Mucosa of descending colon (tissue), 3 donors: ENCODE data around the gene ARPC1A. TPM values are rescaled to one million over a fixed set of nuclear protein-coding genes. Genes with fewer than 3 reads are reported as not detected.
"Not testable (repeated sequence)": the region's sequence is repeated elsewhere in the genome, so short reads cannot be mapped to it uniquely, and the experiment has no call there.

Experiments
- ATAC-seq: fragments of 200-7000 bp; cut with Tn5 transposase; one replicate; pipeline ENCODE4 v1.9.1; 2020; ENCODE audit warnings: mild to moderate bottlenecking, moderate library complexity
- DNase-seq, 3 donors: peaks; one replicate each; pipeline ENCODE4 v3.0.0-alpha.2; 2020
- H3K36me3 ChIP-seq: fragments of 200-600 bp; one replicate; pipeline ENCODE4 v1.8.0; 2021; ENCODE audit warnings: low read depth, mild to moderate bottlenecking
- H3K4me1 ChIP-seq: fragments of 200-600 bp; one replicate; pipeline ENCODE4 v1.8.0; 2021; ENCODE audit warnings: low read depth, mild to moderate bottlenecking
- H3K4me3 ChIP-seq: fragments of 200-600 bp; one replicate; pipeline ENCODE4 v1.8.0; 2021; ENCODE audit warnings: mild to moderate bottlenecking
- H3K9me3 ChIP-seq: fragments of 200-600 bp; one replicate; pipeline ENCODE4 v1.8.0; 2021; ENCODE audit warnings: mild to moderate bottlenecking
- intact Hi-C, 2 donors: fragments of 100-400 bp; cut with DNase I in 1 of 2; cut with micrococcal nuclease in 1 of 2; formaldehyde crosslinking; loops; one replicate each; pipeline versions ENCODE4 v1.11.0 to v1.11.1; 2022; cut with DNase I, micrococcal nuclease
- total RNA-seq, 3 donors: library from RNA; stranded (reverse); fragmentation: NEBNext Ultra II Directional in 2 of 3; extraction: Animal tissue kit (Norgen Biotek cat#: 25700) in 2 of 3; gene quantifications; one replicate each; pipeline versions ENCODE4 v1.2.1 to v1.2.4, GENCODE V29; 2021 to 2023
- TF ChIP-seq, protein P1 (sequence below): fragments of 200-600 bp; IDR thresholded peaks from one replicate; pipeline ENCODE4 v1.8.0; 2022; ENCODE audit warnings: antibody characterized with exemption, mild to moderate bottlenecking
- donor health status: DM: no; HTN: no; CAD: no; lungs with moderate emphysema.
- donor health status: DM: no; HTN: no; CAD: no.
- donor health status: DM: no; HTN: yes; CAD: no.

Gene ARPC1A
- total RNA-seq, 3 donors from 2014 or later, result 142 to 158 (median 157) TPM

DNA sequence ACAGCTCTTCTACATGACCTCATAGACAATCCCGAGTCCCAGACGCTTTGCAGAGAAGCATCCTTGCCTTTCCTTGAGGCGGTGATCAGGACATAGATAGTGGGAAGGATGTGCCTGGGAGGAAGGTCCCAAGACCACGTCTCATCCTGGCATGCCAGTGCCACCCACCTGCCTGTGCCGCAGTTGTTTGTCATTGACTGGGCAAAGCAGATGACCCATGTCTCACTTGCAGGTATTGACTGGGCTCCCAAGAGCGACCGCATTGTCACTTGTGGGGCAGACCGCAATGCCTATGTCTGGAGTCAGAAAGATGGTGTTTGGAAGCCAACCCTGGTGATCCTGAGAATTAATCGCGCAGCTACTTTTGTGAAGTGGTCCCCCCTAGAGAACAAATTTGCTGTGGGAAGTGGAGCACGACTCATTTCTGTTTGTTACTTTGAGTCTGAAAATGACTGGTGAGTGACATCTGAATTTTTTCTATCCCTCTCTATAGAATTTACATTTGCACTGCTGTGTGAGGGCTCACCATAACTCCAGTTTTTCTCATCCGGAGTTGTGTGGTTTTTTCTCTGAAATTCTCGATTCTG, 18.5 kb downstream of the ARPC1A start:
- Histone ChIP-seq H3K36me3 (peaks cover 4% of the 10 kb centered on the region), H3K9me3 (no peaks in the 10 kb centered on the region), H3K4me3 (no peak overlapping the region), H3K4me1 (no peaks in the 10 kb centered on the region)
- TF ChIP-seq, protein P1, sequence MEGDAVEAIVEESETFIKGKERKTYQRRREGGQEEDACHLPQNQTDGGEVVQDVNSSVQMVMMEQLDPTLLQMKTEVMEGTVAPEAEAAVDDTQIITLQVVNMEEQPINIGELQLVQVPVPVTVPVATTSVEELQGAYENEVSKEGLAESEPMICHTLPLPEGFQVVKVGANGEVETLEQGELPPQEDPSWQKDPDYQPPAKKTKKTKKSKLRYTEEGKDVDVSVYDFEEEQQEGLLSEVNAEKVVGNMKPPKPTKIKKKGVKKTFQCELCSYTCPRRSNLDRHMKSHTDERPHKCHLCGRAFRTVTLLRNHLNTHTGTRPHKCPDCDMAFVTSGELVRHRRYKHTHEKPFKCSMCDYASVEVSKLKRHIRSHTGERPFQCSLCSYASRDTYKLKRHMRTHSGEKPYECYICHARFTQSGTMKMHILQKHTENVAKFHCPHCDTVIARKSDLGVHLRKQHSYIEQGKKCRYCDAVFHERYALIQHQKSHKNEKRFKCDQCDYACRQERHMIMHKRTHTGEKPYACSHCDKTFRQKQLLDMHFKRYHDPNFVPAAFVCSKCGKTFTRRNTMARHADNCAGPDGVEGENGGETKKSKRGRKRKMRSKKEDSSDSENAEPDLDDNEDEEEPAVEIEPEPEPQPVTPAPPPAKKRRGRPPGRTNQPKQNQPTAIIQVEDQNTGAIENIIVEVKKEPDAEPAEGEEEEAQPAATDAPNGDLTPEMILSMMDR, result no peak
- no peak for DNase-seq
- intact Hi-C loops, result no loop called here
- no peak for ATAC-seq

- H3K36me3 ChIP-seq, H3K9me3 ChIP-seq, intact Hi-C loops, H3K4me3 ChIP-seq, H3K4me1 ChIP-seq, DNase-seq, ATAC-seq: not testable (repeated sequence)
These were observed 24.9 kb downstream of the ARPC1A start for GRCh38 chr7:99350641-99351040.

DNA sequence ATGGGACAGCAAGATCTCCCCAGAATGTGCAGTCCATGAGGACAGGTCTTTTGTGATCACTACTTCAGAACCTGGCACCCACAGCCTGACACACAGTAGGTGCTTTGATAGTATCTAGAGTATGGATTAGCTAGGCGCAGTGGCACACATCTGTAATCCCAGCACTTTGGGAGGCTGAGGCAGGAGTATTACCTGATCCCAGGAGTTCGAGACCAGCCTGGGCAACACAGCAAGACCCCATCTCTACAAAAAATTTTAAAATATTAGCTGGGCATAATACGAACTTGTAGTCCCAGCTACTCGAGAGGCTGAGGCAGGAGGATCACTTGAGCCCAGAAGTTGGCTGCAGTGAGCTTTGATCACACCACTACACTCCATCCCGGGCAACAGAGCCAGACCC, 26.5 kb downstream of the ARPC1A start:
- intact Hi-C loops, result no loop called here
- DNase-seq, result no peak
- no peak for ATAC-seq

GRCh38 chr7:99355098-99355497, 29.4 kb downstream of the ARPC1A start:
- Histone ChIP-seq H3K4me3 (no peak overlapping the region), H3K36me3 (peaks cover 15% of the 10 kb centered on the region), H3K9me3 (no peaks in the 10 kb centered on the region), H3K4me1 (no peaks in the 10 kb centered on the region)
- intact Hi-C loops, result no loop called here
- TF ChIP-seq, protein P1, result no peak
- DNase-seq, result no peak
- ATAC-seq, result no peak

More for the DNA sequence above, 26.5 kb downstream of the ARPC1A start:
- TF ChIP-seq, protein P1, result no peak
- Histone ChIP-seq H3K4me3 (no peak overlapping the region), H3K4me1 (no peaks in the 10 kb centered on the region), H3K9me3 (no peaks in the 10 kb centered on the region), H3K36me3 (peaks cover 7% of the 10 kb centered on the region)

GRCh38 chr7:99357701-99358490, 32.2 kb downstream of the ARPC1A start:
- Histone ChIP-seq H3K36me3 (peaks cover 18% of the 10 kb centered on the region), H3K9me3 (no peaks in the 10 kb centered on the region), H3K4me3 (no peak overlapping the region), H3K4me1 (no peaks in the 10 kb centered on the region)
- intact Hi-C loops, result no loop called here
- TF ChIP-seq, protein P1, result no peak
- DNase-seq (no peak), ATAC-seq (no peak)

DNA sequence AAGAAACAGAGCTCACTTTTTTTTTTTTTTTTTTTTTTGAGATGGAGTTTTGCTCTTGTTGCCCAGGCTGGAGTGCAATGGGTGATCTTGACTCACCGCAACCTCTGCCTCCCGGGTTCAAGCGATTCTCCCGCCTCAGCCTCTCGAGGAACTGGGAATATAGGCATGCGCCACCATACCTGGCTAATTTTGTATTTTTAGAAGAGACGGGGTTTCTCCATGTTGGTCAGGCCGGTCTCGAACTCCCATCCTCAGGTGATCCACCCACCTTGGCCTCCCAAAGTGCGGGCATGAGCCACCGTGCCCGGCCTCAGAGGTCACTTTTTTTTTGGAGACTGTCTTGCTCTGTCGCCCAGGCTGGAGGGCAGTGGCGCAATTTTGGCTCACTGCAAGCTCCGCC, 32.8 kb downstream of the ARPC1A start:
- intact Hi-C loops, H3K4me1 ChIP-seq, H3K9me3 ChIP-seq, H3K4me3 ChIP-seq, DNase-seq, ATAC-seq: not testable (repeated sequence)
- H3K36me3 ChIP-seq, result peaks cover 18% of the 10 kb centered on the region
